Vagina (tissue), 2 donors: Measurements from ENCODE around the gene LRRC7.

Experiments
- POLR2A ChIP-seq, 2 donors: fragments of 450-650 bp; IDR thresholded peaks; one replicate each; pipeline ENCODE4 v1.6.1; 2017; ENCODE audit warnings: antibody characterized with exemption in 2 of 2, mild to moderate bottlenecking in 2 of 2, moderate library complexity in 2 of 2
- TF ChIP-seq, protein P1 (sequence below), 3 experiments: fragments of 450-650 bp in 2 of 3; fragments of 200-600 bp in 1 of 3; sonication (generic) in 1 of 3; IDR thresholded peaks; one replicate each; pipeline ENCODE4 v1.5.1; 2017 to 2019; ENCODE audit warnings: antibody characterized with exemption in 3 of 3, mild to moderate bottlenecking in 2 of 3, moderate library complexity in 2 of 3

DNA sequence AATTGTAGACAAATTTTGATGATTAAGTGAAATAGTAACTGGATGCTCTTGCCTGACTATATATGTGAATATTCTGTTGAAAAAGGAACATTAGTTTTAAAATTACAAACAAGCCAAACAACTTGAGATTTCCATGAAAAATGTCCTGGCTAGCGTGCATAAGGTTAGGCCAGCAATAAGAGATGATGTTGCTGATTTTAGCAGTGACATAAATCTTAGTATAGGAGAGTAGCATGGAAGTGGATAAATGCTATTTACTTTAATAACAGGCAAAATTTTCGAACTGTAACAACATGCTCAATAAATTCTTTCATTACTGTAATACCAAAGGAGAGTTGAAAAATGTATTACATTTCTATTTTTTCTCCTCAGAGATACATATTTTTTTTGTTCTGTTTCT lies 266.6 kb downstream of the LRRC7 start:
- TF ChIP-seq, protein P1, sequence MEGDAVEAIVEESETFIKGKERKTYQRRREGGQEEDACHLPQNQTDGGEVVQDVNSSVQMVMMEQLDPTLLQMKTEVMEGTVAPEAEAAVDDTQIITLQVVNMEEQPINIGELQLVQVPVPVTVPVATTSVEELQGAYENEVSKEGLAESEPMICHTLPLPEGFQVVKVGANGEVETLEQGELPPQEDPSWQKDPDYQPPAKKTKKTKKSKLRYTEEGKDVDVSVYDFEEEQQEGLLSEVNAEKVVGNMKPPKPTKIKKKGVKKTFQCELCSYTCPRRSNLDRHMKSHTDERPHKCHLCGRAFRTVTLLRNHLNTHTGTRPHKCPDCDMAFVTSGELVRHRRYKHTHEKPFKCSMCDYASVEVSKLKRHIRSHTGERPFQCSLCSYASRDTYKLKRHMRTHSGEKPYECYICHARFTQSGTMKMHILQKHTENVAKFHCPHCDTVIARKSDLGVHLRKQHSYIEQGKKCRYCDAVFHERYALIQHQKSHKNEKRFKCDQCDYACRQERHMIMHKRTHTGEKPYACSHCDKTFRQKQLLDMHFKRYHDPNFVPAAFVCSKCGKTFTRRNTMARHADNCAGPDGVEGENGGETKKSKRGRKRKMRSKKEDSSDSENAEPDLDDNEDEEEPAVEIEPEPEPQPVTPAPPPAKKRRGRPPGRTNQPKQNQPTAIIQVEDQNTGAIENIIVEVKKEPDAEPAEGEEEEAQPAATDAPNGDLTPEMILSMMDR (IDR thresholded peaks at IDR 0.05) = no peak
- TF ChIP-seq POLR2A (IDR thresholded peaks at IDR 0.05) = no peak
